Body of pancreas (tissue), 4 donors: Measurements from ENCODE around the gene OR52N2.

Source experiments
- POLR2A ChIP-seq, 3 donors: fragments of 450-650 bp; IDR thresholded peaks; one replicate each; pipeline ENCODE4 v1.6.1; 2016; ENCODE audit warnings: antibody characterized with exemption in 3 of 3, mild to moderate bottlenecking in 2 of 3
- TF ChIP-seq, protein P1 (sequence below), 7 experiments: fragments of 450-650 bp in 4 of 7; fragments of 200-600 bp in 3 of 7; sonication (generic) in 3 of 7; IDR thresholded peaks; one replicate each; pipeline ENCODE4 v1.5.1; 2016 to 2019; ENCODE audit warnings: antibody characterized with exemption in 7 of 7

DNA sequence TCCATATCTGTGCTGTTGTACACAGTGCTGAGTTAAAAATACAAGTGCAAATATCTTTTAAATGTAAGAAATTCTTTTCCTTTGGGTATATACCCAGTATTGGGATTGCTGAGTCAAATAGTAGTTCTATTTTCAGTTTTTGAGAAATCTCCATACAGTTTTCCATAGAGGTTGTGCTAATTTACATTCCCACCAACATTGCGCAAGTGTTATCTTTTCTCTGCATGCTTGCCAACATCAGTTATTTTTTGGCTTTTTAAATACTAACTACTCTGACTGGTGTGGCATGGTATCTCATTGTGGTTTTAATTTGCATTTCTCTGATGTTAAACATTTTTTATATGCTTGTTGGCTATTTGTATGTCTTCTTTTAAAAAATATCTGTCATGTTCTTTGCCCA lies 42.3 kb downstream of the OR52N2 start:
- TF ChIP-seq, protein P1, sequence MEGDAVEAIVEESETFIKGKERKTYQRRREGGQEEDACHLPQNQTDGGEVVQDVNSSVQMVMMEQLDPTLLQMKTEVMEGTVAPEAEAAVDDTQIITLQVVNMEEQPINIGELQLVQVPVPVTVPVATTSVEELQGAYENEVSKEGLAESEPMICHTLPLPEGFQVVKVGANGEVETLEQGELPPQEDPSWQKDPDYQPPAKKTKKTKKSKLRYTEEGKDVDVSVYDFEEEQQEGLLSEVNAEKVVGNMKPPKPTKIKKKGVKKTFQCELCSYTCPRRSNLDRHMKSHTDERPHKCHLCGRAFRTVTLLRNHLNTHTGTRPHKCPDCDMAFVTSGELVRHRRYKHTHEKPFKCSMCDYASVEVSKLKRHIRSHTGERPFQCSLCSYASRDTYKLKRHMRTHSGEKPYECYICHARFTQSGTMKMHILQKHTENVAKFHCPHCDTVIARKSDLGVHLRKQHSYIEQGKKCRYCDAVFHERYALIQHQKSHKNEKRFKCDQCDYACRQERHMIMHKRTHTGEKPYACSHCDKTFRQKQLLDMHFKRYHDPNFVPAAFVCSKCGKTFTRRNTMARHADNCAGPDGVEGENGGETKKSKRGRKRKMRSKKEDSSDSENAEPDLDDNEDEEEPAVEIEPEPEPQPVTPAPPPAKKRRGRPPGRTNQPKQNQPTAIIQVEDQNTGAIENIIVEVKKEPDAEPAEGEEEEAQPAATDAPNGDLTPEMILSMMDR (IDR thresholded peaks at IDR 0.05): no peak
- TF ChIP-seq POLR2A (IDR thresholded peaks at IDR 0.05): no peak
